SK-N-SH (cell line): ENCODE data around the gene KLB. TPM values are rescaled to one million over a fixed set of nuclear protein-coding genes. Genes with fewer than 3 reads are reported as not detected.

Experiments
- CTCF ChIA-PET: fragments of 300-600, 350-600 bp; formaldehyde crosslinking; extraction: SDS; loops from one replicate; lab custom pipeline; 2021; lab: Yijun Ruan, JAX
- POLR2A ChIA-PET: fragments of 350-600 bp; sonication (Branson Sonifier 250); formaldehyde crosslinking; extraction: SDS; loops from one replicate; lab custom pipeline; 2020; ENCODE audit warnings: antibody characterized with exemption, inconsistent platforms; lab: Yijun Ruan, JAX
- DNase-seq: peaks from one replicate; pipeline ENCODE4 v3.0.0; 2012
- H2AFZ ChIP-seq: fragments of 200-600 bp; sonication (generic); 2 replicates; pipeline ENCODE4 v1.8.1; 2016; ENCODE audit warnings: antibody characterized with exemption, mild to moderate bottlenecking, low read depth
- H3F3A ChIP-seq: fragments of 200-600 bp; sonication (generic); replicated peaks from 2 replicates; pipeline ENCODE3; 2016; ENCODE audit warnings: antibody characterized with exemption, mild to moderate bottlenecking; ENCODE audit not compliant: insufficient read depth
- H3K27ac ChIP-seq, 2 experiments: fragments of 200-500 bp in 1 of 2; fragments of 200-600 bp in 1 of 2; sonication (Bioruptor generic) in 1 of 2; sonication (generic), shearing (Covaris generic) in 1 of 2; 2 replicates each; pipeline versions ENCODE4 v1.5.1 to v1.6.1; 2014 to 2016; ENCODE audit warnings: low read depth in 2 of 2, inconsistent platforms in 1 of 2, low read length in 1 of 2, mild to moderate bottlenecking in 1 of 2, mixed read lengths in 1 of 2
- H3K27me3 ChIP-seq: fragments of 200-600 bp; sonication (generic), shearing (Covaris generic); 2 replicates; pipeline ENCODE4 v1.6.1; 2016; ENCODE audit warnings: mixed run types; ENCODE audit not compliant: insufficient read depth
- H3K36me3 ChIP-seq, 2 experiments: fragments of 200-500 bp in 1 of 2; fragments of 200-600 bp in 1 of 2; sonication (Bioruptor generic) in 1 of 2; sonication (generic) in 1 of 2; replicated peaks in 1 of 2; 2 replicates each; pipeline versions ENCODE3 to v1.5.1; 2014 to 2016; ENCODE audit warnings: low read length in 1 of 2, mild to moderate bottlenecking in 1 of 2; ENCODE audit not compliant: insufficient read depth in 2 of 2, control insufficient read depth in 1 of 2
- H3K4me1 ChIP-seq, 2 experiments: fragments of 200-500 bp in 1 of 2; fragments of 200-600 bp in 1 of 2; sonication (Bioruptor generic) in 1 of 2; sonication (generic), shearing (Covaris generic) in 1 of 2; 2 replicates each; pipeline versions ENCODE4 v1.5.1 to v1.6.1; 2014 to 2016; ENCODE audit warnings: low read depth in 1 of 2, low read length in 1 of 2, mixed run types in 1 of 2; ENCODE audit not compliant: insufficient read depth in 2 of 2, control insufficient read depth in 1 of 2
- H3K4me2 ChIP-seq: fragments of 200-600 bp; sonication (generic), shearing (Covaris generic); 2 replicates; pipeline ENCODE4 v1.6.1; 2017; ENCODE audit warnings: mixed run types
- H3K4me3 ChIP-seq, 2 experiments: fragments of 200-500 bp in 1 of 2; fragments of 200-600 bp in 1 of 2; sonication (Bioruptor generic) in 1 of 2; sonication (generic), shearing (Covaris generic) in 1 of 2; 2 replicates each; pipeline versions ENCODE4 v1.5.1 to v1.8.1; 2014 to 2016; ENCODE audit warnings: low read depth in 2 of 2, inconsistent platforms in 1 of 2, low read length in 1 of 2, mild to moderate bottlenecking in 1 of 2, mixed read lengths in 1 of 2, moderate library complexity in 1 of 2
- H3K79me2 ChIP-seq: fragments of 200-600 bp; sonication (generic); 2 replicates; pipeline ENCODE4 v1.8.1; 2017; ENCODE audit warnings: mild to moderate bottlenecking; ENCODE audit not compliant: insufficient read depth
- H3K9ac ChIP-seq: fragments of 200-600 bp; sonication (generic); 2 replicates; pipeline ENCODE4 v1.6.1; 2017; ENCODE audit warnings: mixed run types
- H3K9me2 ChIP-seq: fragments of 200-600 bp; sonication (generic); 2 replicates; pipeline ENCODE4 v1.6.1; 2017; ENCODE audit warnings: mixed run types
- H3K9me3 ChIP-seq: fragments of 200-600 bp; sonication (generic); 2 replicates; pipeline ENCODE4 v1.6.1; 2017; ENCODE audit warnings: mixed run types, mild to moderate bottlenecking, moderate library complexity
- H4K20me1 ChIP-seq: fragments of 200-600 bp; sonication (generic); 2 replicates; pipeline ENCODE4 v1.6.1; 2017; ENCODE audit warnings: mild to moderate bottlenecking, mixed run types; ENCODE audit not compliant: insufficient read depth
- CHD2 ChIP-seq: fragments of 150-350 bp; IDR thresholded peaks from 2 replicates; pipeline ENCODE4 v1.6.1; 2018; ENCODE audit warnings: low read length; ENCODE audit not compliant: partially characterized antibody
- ELF1 ChIP-seq: IDR thresholded peaks from 2 replicates; pipeline ENCODE4 v1.4.0; 2012
- EZH2phosphoT487 ChIP-seq: fragments of 200-600 bp; sonication (generic); IDR thresholded peaks from 2 replicates; pipeline ENCODE4 v1.6.1; 2017; ENCODE audit warnings: low read depth, mixed run types, mild to moderate bottlenecking, antibody characterized with exemption, moderate library complexity, borderline replicate concordance
- GATA2 ChIP-seq: sonication (generic); formaldehyde crosslinking; IDR thresholded peaks from 2 replicates; pipeline ENCODE4 v1.5.0; 2020; ENCODE audit warnings: mild to moderate bottlenecking, missing genetic modification reagents
- IRF3 ChIP-seq: fragments of 150-350 bp; IDR thresholded peaks from 2 replicates; pipeline ENCODE4 v1.6.1; 2016; ENCODE audit warnings: mild to moderate bottlenecking, low read depth, low read length
- MXI1 ChIP-seq: IDR thresholded peaks from 2 replicates; pipeline ENCODE4 v1.6.1; 2012; ENCODE audit warnings: mild to moderate bottlenecking, low read depth, low read length, improper control_type of control experiment
- NFIC ChIP-seq: IDR thresholded peaks from 2 replicates; pipeline ENCODE4 v1.4.0; 2012; ENCODE audit warnings: borderline replicate concordance
- POLR2AphosphoS5 ChIP-seq: IDR thresholded peaks from 2 replicates; pipeline ENCODE4 v1.6.1; 2012; ENCODE audit warnings: low read depth, low read length
- RCOR1 ChIP-seq: fragments of 150-350 bp; IDR thresholded peaks from 2 replicates; pipeline ENCODE4 v1.6.1; 2017; ENCODE audit warnings: antibody characterized with exemption, low read length
- REST ChIP-seq: IDR thresholded peaks from 2 replicates; pipeline ENCODE4 v1.6.1; 2012; ENCODE audit warnings: mild to moderate bottlenecking, low read depth, low read length, moderate library complexity
- RXRA ChIP-seq: IDR thresholded peaks from 2 replicates; pipeline ENCODE4 v1.4.0; 2012; ENCODE audit warnings: low read depth, mild to moderate bottlenecking, borderline replicate concordance
- SMC3 ChIP-seq: IDR thresholded peaks from 2 replicates; pipeline ENCODE4 v1.6.1; 2012; ENCODE audit warnings: low read depth, low read length, improper control_type of control experiment
- TCF12 ChIP-seq: IDR thresholded peaks from 2 replicates; pipeline ENCODE4 v1.4.0; 2012
- TEAD4 ChIP-seq: IDR thresholded peaks from 2 replicates; pipeline ENCODE4 v1.4.0; 2012; ENCODE audit warnings: mild to moderate bottlenecking, borderline replicate concordance; ENCODE audit not compliant: insufficient read depth
- YY1 ChIP-seq: IDR thresholded peaks from 2 replicates; pipeline ENCODE4 v1.4.0; 2012; ENCODE audit warnings: low read depth, mild to moderate bottlenecking
- WGBS: methylation state at CpG from one replicate; pipeline ENCODE4 v1.1.6; 2017; ENCODE audit warnings: low lambda C conversion rate; 5-methylcytosine and 5-hydroxymethylcytosine counted together
- polyA plus RNA-seq, 3 experiments: library from polyadenylated mRNA; depleted of rRNA; stranded (reverse); fragments of >200 nt; gene quantifications; 2 replicates each; pipeline ENCODE4 v1.2.3, GENCODE V29; 2012
- TF ChIP-seq, protein P1 (sequence below): fragments of 150-350 bp; IDR thresholded peaks from 2 replicates; pipeline ENCODE4 v1.6.1; 2017; ENCODE audit warnings: antibody characterized with exemption, low read length, low read depth, borderline replicate concordance

Gene KLB
- polyA plus RNA-seq, 1 of the 3 experiments (the other 2 are of a cell fraction) = not detected

DNA sequence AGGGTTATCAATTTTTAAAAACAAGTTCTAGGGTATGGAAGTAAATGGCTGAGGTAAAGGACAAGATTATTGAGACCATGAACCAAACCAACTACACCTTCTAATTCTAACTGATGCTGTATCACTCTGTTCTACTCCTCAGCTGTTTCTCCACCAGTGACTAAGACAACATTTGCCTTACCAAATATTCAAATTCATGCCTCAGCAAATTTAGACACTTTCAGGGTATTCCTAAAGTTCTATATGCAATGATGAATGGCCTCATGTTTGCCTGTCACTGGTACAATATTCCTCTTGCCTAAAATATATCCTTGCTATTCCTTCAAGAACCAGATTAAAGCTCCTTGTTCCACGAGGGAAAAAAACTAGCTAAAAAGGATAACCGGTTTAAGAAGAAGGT lies 47.0 kb downstream of the KLB start:
- POLR2A ChIA-PET = no interaction called here
- H4K20me1 ChIP-seq = peaks cover 53% of the 10 kb centered on the region
- CTCF ChIA-PET = interaction anchor here (1.5 kb wide), 1 partner anchor 16 kb away, joined by 5 read pairs; no protein-coding TSS in a partner anchor

More for the DNA sequence above, 47.0 kb downstream of the KLB start:
- Histone ChIP-seq H3K4me2 (no peak overlapping the region), H3F3A (peaks cover 81% of the 10 kb centered on the region), H3K9me3 (no peaks in the 10 kb centered on the region), H3K27me3 (no peaks in the 10 kb centered on the region), H3K9me2 (no peaks in the 10 kb centered on the region), H3K27ac (no peak overlapping the region), H3K4me1 (peaks cover 11 to 12% of the 10 kb centered on the region in 2 experiments; a peak in 3 of 4 replicates), H3K9ac (no peak overlapping the region), H3K4me3 (no peak overlapping the region), H3K79me2 (peaks cover 42% of the 10 kb centered on the region), H2AFZ (no peak overlapping the region), H3K36me3 (peaks cover 79% of the 10 kb centered on the region in 2 experiments)
- WGBS = 32% methylated on average over 2 of the region's 2 CpGs
- TF ChIP-seq YY1 (no peak), MXI1 (no peak), SMC3 (no peak), NFIC (no peak), REST (no peak), CHD2 (no peak), ELF1 (no peak), EZH2phosphoT487 (no peak), TEAD4 (no peak), RCOR1 (no peak), POLR2AphosphoS5 (no peak), TCF12 (no peak), RXRA (no peak), GATA2 (CRISPR knock-in tag) (no peak), IRF3 (no peak)
- TF ChIP-seq, protein P1, sequence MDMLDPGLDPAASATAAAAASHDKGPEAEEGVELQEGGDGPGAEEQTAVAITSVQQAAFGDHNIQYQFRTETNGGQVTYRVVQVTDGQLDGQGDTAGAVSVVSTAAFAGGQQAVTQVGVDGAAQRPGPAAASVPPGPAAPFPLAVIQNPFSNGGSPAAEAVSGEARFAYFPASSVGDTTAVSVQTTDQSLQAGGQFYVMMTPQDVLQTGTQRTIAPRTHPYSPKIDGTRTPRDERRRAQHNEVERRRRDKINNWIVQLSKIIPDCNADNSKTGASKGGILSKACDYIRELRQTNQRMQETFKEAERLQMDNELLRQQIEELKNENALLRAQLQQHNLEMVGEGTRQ = no peak
- DNase-seq = no peak
